DND-41 (cell line): Measurements from ENCODE around the gene MPST.

ENCODE experiments used
- ATAC-seq: fragments of 200-7000 bp; cut with Tn5 transposase; 3 replicates; pipeline ENCODE4 v1.9.1; 2021; ENCODE audit warnings: low read depth; ENCODE audit not compliant: insufficient read depth
- DNase-seq: peaks from one replicate; pipeline ENCODE4 v3.0.0-alpha.2; 2020
- H2AFZ ChIP-seq: 2 replicates; pipeline ENCODE4 v1.6.0; 2012; ENCODE audit warnings: low read depth, low read length
- H3K27ac ChIP-seq: 2 replicates; pipeline ENCODE4 v1.5.1; 2012; ENCODE audit warnings: low read length, inconsistent platforms
- H3K27me3 ChIP-seq: fragments of 200-600 bp; sonication (generic); 2 replicates; pipeline ENCODE4 v1.6.0; 2012; ENCODE audit warnings: low read length, mild to moderate bottlenecking, inconsistent platforms; ENCODE audit not compliant: insufficient read depth, poor library complexity
- H3K36me3 ChIP-seq: 2 replicates; pipeline ENCODE4 v1.5.1; 2012; ENCODE audit warnings: low read length, inconsistent platforms; ENCODE audit not compliant: insufficient read depth
- H3K4me1 ChIP-seq: 2 replicates; pipeline ENCODE4 v1.5.1; 2012; ENCODE audit warnings: mild to moderate bottlenecking, low read length; ENCODE audit not compliant: insufficient read depth
- H3K4me2 ChIP-seq: 2 replicates; pipeline ENCODE4 v1.6.0; 2012; ENCODE audit warnings: mild to moderate bottlenecking, moderate library complexity, low read length, inconsistent platforms; ENCODE audit not compliant: insufficient read depth
- H3K4me3 ChIP-seq, 2 experiments: fragments of 200-600 bp in 1 of 2; shearing (Covaris generic) in 1 of 2; 2 replicates each; pipeline ENCODE4 v1.5.1; 2012 to 2016; ENCODE audit warnings: inconsistent platforms in 2 of 2, low read length in 2 of 2, mild to moderate bottlenecking in 2 of 2, low read depth in 1 of 2, moderate library complexity in 1 of 2
- H3K79me2 ChIP-seq: 2 replicates; pipeline ENCODE4 v1.6.0; 2012; ENCODE audit warnings: low read length, inconsistent platforms; ENCODE audit not compliant: insufficient read depth
- H3K9ac ChIP-seq: 2 replicates; pipeline ENCODE4 v1.6.0; 2012; ENCODE audit warnings: low read depth, mild to moderate bottlenecking, inconsistent platforms, low read length, moderate library complexity
- H3K9me3 ChIP-seq: 2 replicates; pipeline ENCODE4 v1.5.1; 2012; ENCODE audit warnings: low read length, moderate library complexity, mild to moderate bottlenecking, inconsistent platforms; ENCODE audit not compliant: insufficient read depth, severe bottlenecking
- H4K20me1 ChIP-seq: 2 replicates; pipeline ENCODE4 v1.6.0; 2012; ENCODE audit warnings: low read length; ENCODE audit not compliant: insufficient read depth
- EZH2 ChIP-seq: IDR thresholded peaks from 3 replicates; pipeline ENCODE4 v1.6.1; 2012; ENCODE audit warnings: borderline replicate concordance, low read depth, mild to moderate bottlenecking, moderate library complexity, low read length, inconsistent platforms; ENCODE audit not compliant: severe bottlenecking
- TF ChIP-seq, protein P1 (sequence below): IDR thresholded peaks from 2 replicates; pipeline ENCODE4 v1.5.1; 2012; ENCODE audit warnings: borderline replicate concordance, low read length, moderate library complexity, mild to moderate bottlenecking; ENCODE audit not compliant: poor library complexity, severe bottlenecking; ENCODE audit errors: extremely low read depth

MPST gene

DNA sequence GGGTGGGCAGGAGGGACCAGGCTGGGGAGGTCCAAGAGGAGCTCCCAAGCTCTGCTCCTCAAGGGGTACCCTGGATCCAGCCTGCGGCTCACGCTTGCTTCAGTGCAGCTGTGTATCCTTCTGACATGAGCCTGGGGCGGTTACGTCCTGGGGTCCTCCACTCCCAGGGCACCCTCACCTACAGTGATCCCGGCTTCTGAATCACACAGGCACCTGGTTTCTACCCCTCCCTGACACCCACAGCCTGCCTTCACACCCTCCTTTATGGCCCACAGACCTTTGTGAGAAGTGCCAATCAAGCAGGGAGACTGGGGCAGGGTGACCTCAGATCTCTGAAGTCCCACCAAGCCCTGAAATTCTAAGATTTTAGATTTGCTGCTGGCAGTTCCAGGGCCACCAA is 1.5 kb downstream of the MPST start:
- Histone ChIP-seq H3K27me3 (peaks cover 11% of the 10 kb centered on the region), H3K36me3 (no peaks in the 10 kb centered on the region), H3K4me2 (no peak overlapping the region), H3K4me1 (no peaks in the 10 kb centered on the region), H3K27ac (no peak overlapping the region), H3K79me2 (no peaks in the 10 kb centered on the region), H4K20me1 (no peaks in the 10 kb centered on the region), H3K9me3 (no peaks in the 10 kb centered on the region), H3K9ac (no peak overlapping the region), H3K4me3 (no peak overlapping the region), H2AFZ (no peak overlapping the region)
- DNase-seq (no peak), ATAC-seq (no peak)
- TF ChIP-seq EZH2 = no peak
- TF ChIP-seq, protein P1, sequence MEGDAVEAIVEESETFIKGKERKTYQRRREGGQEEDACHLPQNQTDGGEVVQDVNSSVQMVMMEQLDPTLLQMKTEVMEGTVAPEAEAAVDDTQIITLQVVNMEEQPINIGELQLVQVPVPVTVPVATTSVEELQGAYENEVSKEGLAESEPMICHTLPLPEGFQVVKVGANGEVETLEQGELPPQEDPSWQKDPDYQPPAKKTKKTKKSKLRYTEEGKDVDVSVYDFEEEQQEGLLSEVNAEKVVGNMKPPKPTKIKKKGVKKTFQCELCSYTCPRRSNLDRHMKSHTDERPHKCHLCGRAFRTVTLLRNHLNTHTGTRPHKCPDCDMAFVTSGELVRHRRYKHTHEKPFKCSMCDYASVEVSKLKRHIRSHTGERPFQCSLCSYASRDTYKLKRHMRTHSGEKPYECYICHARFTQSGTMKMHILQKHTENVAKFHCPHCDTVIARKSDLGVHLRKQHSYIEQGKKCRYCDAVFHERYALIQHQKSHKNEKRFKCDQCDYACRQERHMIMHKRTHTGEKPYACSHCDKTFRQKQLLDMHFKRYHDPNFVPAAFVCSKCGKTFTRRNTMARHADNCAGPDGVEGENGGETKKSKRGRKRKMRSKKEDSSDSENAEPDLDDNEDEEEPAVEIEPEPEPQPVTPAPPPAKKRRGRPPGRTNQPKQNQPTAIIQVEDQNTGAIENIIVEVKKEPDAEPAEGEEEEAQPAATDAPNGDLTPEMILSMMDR = no peak

DNA sequence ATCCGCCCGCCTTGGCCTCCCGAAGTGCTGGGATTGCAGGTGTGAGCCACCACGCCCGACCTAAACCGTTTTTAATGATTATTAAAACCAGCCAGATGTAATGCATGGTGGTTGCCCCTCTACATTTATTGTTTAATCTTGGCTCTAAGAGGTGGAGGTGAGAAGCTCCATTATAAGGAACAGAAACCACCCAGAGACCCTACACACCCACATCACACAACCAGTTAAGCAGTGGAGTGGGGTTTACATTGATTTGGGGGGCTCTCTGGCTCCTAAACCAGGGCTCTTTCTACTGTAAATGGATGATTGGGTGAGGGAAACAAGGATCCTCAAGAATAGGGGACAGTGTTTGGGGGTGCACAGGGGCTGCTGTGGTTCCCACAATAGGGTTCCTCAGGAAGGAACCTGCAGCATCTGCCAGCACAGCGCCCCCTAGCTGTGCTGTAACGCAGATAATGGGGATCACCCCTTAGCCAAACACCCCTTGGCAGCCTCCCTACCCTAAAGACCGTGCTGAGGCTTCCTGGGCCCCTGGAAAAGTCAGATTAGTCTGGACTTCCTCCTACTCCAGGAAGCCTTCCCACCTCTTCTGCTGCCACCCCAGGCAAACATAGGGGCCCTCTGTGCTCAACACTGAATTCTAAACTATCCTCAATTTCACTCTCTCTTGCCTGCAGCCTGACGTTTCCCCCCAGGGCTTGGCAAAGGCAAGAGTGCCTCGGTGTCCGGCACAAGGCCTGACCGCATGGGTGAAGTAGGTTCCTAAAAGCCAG is 2.4 kb downstream of the MPST start:
- H4K20me1 ChIP-seq = no peaks in the 10 kb centered on the region; the same call in 1 of the 2 replicates
- DNase-seq = peak; percentile 26
- no peaks in the 10 kb centered on the region for H3K9me3 ChIP-seq
- no peak overlapping the region for H3K27ac ChIP-seq
- H3K79me2 ChIP-seq = no peaks in the 10 kb centered on the region
- no peak overlapping the region for H2AFZ ChIP-seq
- 0 out of 3 replicates have a peak, but pooled peaks have one; percentile 64 for ATAC-seq
- TF ChIP-seq, protein P1 = peak; percentile 77
- no peak for TF ChIP-seq EZH2
- H3K36me3 ChIP-seq = no peaks in the 10 kb centered on the region
- no peaks in the 10 kb centered on the region for H3K4me1 ChIP-seq
- peaks cover 15% of the 10 kb centered on the region for H3K27me3 ChIP-seq
- no peak overlapping the region for H3K9ac ChIP-seq
- H3K4me2 ChIP-seq = no peak overlapping the region
- no peak overlapping the region for H3K4me3 ChIP-seq

DNA sequence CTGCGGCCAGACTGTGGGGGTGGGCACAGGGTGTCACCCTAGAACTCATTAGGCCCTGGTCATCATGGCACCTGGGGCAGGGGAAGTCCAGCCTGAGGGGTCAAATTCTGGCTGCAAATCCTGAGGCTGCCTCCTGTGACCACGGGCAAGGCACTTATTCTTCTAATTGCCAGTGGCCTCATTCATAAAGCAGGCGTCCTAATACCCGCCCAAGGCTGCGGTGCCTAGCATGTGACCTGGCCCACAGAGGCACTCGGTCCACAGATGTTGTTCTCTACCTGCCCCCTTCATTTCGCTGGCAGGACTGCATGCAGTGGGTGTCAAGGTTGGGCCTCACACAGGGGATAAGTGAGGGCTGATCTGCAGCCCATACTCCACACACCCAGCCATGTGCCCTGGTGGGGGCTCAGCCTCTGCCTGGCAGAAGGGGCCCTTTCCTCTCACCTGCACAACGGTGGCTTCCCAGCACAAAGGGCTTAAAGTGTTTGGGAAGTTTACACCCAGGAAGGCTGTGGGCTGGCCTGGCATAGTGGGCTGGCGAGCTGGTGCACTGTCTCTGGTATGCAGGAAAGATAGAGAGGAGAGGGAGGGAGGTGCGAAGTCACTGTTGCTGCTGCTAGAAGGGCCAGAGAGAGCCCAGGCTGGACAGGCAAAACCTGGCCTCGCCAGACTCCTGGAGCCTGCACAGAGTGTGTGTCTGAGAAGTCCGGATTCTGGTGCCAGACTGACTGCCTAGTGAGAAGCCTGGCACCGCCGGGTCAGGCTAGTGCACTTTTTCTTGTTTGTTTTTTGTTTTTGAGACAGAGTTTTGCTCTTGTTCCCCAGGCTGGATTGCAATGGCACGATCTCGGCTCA is 3.2 kb downstream of the MPST start:
- no peak overlapping the region for H3K4me2 ChIP-seq
- H3K79me2 ChIP-seq = no peaks in the 10 kb centered on the region
- H3K36me3 ChIP-seq = no peaks in the 10 kb centered on the region
- no peaks in the 10 kb centered on the region for H3K4me1 ChIP-seq
- DNase-seq (no peak), ATAC-seq (no peak)
- TF ChIP-seq, protein P1 = no peak
- no peak for TF ChIP-seq EZH2
- no peaks in the 10 kb centered on the region for H3K9me3 ChIP-seq
- no peaks in the 10 kb centered on the region; the same call in 1 of the 2 replicates for H4K20me1 ChIP-seq
- H3K27me3 ChIP-seq = peaks cover 15% of the 10 kb centered on the region
- no peak overlapping the region for H2AFZ ChIP-seq
- no peak overlapping the region for H3K27ac ChIP-seq
- H3K4me3 ChIP-seq = no peak overlapping the region
- H3K9ac ChIP-seq = no peak overlapping the region
